Measurements from ENCODE around the gene C10orf90.

The C10orf90 gene

GRCh38 chr10:126420567-126421300 lies 249.8 kb downstream of the C10orf90 start:
- DNase-seq: no peak

GRCh38 chr10:126417220-126417825 lies 253.2 kb downstream of the C10orf90 start:
- no peak for DNase-seq

DNA sequence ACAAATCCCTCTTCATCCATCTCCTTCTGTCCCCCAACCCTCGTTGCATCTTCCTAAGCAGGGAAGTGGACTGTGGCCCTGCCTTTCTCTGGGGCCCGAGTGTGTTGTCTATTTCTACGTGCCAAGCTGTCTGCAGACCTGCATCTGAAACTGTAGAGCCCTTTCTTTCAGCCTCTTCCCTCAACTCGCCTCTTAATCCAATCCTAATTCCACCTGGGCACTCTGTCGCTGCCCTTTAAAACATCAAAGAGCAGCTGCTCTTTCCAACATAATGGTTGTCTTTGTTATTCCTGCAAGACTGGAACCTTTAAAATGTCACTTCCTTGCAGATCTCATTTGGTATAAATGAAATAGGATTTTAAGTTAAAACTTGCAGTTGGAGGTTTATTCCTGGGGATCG lies 260.7 kb downstream of the C10orf90 start:
- DNase-seq: no peak

DNA sequence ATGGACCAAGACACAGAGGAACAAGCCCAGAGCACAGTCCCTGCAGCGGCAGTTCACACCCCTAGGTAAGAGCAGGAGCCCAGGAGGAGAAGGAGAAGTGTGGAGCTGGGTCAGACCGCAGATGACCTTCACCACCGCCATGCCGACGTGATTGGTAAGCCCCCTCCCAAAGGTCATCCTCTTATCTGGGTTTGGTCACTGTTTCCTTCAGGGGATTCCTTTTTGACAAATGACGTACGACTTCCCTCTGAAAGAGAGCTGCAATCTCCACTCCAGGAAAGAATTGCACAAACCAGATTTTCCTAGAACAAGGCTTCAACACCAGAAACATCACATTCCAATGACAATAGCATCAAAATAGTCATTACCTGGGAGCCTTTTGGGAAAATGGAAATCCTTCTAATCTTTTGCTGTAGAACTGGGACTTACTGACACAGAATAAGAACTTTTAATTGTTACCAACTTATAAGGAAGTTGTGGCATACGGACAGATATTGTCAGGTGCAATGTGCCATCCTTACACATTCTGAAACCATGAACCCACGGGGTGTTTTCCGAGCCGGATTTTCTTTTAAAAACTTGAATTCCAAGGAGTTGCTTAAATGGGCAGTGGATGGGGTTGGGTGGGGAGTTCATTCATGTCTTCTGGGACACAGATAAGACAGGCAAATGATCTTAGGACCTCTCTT lies 261.4 kb downstream of the C10orf90 start:
- no peak for DNase-seq

- no peak for DNase-seq
Observed at GRCh38 chr10:126407831-126408230, 262.7 kb downstream of the C10orf90 start.

DNA sequence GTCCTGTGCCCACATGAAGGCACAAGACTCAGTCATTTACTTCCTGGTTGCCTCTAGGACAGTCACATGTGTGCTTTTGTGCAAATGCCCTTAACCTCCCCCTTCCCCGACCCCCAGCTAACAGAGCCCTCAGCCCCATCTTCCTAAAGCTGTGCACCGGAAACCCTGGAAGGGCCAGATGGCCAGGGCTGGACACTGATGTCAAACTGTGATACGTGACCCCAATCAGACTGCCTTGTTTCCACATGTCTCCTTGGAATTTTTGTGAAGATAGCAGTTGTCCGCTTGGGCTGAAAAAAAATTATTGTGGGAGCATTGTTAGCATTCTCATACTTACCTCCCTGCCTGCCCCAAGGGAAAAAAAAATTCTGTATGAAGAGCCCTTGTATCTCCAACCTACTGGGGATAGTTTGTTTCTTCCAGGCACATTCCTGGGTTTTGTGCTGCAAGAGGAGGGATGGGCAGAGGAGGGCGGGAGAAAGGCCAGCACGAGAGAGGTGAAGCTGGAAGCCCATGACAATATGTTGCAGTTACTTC lies 265.2 kb downstream of the C10orf90 start:
- DNase-seq: no peak

DNA sequence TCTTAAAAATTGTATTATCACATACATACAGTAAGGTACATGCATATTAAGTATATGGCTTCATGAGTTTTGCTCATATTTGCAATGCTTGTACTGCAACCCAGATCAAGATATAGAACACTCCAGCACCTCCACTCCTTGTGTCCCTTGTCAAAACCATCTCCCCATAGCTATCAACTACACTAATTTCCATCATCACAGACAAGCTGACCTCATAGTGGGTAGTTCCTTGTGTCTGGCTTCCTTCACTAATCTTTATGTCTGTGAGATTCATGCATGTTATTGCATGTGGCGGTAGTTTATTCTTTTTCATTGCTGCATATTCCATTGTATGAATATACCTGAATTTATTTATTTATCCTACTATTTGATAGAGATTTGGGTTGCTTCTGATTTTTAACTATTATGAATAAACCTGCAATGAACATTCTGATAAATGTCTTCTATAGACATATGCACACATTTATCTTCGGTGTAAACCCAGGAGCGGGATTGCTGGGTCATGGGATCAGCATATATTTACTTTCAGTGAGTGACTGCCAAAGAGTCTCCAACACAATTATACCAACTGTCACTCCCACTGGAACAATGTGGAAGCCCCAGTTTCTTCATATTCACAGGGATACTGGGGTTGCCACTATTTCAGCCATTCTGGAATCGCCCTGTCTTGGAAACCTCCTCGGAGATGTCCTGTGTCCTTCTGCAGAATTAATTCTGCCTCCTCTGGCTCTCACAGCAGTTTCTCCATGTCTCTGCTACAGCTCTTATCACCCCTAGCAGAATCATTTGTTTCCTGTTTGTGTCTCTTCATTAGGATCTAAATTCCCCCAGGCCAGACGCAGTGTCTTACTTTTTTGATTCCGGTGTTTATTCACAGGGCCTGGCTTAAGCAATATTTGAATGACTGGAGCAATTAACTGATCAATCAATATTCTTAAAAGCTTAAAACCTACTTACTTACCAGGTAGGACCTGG lies 267.5 kb downstream of the C10orf90 start:
- no peak for DNase-seq

DNA sequence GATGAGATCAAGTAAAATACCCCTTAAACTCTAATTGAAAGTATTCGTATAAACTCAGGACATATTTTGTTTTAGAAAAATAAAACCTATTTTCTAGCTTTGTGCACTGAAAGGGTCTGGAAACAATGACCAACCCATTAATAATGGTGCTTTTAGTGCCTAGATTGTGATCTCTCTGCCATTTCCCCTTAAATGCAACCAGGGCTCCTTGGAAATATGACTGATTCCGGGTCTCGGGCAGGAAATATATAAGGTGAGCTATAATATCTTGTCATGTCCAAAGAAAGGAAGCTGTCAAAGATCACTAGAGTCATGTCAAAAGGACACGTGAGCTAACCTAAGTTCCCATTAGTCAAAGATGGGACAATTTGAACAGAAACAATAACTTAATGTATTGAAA lies 269.9 kb downstream of the C10orf90 start:
- DNase-seq: no peak

DNA sequence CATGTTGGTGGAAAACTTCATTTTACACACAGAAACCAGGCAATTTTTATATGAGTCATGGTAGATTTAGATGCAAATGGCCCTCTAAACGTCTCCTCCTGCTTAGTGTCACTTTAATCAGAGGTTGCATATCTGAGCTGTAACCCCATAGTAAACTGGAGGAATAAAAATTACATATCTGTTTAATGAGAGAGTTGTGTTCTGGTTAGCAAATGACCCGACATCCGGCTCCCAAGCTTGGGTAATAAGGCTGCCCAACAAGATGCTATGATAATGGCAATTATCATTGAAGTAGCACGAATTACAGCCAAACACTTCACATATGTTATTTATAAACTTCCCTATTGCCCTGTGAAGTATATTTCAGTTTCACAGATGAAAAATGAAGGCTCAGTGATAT lies 271.6 kb downstream of the C10orf90 start:
- no peak for DNase-seq

GRCh38 chr10:126398383-126398743 lies 272.1 kb downstream of the C10orf90 start:
- no peak for DNase-seq

DNA sequence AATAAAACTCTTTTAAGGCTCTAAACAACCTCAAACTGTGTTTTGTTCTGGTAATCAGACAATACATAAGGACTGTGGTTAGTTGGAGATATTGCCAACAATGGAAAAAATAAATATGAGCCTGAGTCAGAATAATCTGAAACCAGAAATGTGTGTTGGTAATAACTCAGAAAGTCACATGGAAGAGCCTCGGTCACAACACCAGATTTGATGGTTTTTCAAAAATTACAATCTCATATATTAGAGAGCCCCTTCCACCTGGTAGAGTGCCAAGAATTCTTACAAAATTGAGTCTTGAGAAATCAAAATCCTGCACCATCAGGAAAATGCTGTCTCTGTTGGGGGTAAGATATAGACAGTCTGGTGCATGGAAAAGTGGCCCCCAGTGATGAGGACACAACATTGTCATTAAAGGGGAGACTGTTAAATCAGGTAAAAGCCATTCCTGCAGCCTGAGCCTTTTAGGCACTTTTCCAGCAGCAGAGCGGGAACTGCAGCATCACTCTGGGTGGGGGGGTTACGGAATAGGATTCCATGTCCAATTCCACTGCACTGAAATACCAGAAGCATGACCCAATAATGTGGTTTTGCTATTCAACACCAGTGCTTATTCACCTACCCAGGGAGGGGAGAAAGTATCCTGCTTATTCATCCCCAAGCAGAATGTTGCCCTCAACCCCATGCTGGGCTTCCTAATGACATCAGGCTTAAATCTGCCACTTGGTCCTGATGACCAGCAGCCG lies 272.7 kb downstream of the C10orf90 start:
- no peak for DNase-seq

DNA sequence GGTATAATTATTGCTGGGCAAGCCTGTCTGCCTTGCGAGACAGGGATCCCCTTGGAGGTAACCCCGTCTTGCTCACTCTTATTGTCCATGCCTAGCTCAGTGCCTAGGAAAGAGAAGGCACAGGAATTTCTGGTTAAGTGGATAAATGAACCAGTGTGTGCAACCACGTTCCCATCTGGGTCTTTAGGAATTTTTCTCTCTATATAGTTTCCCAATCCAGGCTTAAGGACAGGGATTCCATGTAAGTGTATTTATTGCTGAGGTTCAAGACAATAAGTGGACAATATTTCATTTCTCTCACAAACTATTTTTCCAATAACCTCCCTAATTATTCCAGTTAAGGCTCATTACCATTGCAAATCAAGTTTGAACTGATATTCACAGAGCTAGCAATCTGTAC lies 273.3 kb downstream of the C10orf90 start:
- DNase-seq: no peak

- no peak for DNase-seq
Observed at GRCh38 chr10:126394948-126395347, 275.5 kb downstream of the C10orf90 start.

GRCh38 chr10:126393076-126393475 lies 277.4 kb downstream of the C10orf90 start:
- no peak for DNase-seq

DNA sequence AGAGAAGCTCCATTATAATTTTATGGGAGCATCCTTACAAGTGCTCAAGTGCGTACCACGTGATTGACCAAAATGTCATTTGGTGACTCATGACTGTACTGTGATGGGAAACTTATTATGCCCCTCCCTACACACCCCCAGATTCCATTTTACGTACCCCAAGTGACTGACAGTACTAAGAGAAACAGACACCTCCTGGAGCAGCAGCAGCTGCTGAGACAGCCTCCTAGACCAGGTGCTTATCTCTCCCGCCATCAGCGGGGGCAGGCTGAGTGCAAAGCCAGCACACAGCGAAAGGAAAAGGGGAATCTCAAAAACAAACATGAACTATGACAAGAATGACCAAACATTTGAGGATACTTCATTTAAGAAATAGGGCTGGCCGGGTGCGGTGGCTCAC lies 278.0 kb downstream of the C10orf90 start:
- no peak for DNase-seq

GRCh38 chr10:126392068-126392467 lies 278.4 kb downstream of the C10orf90 start:
- no peak for DNase-seq

DNA sequence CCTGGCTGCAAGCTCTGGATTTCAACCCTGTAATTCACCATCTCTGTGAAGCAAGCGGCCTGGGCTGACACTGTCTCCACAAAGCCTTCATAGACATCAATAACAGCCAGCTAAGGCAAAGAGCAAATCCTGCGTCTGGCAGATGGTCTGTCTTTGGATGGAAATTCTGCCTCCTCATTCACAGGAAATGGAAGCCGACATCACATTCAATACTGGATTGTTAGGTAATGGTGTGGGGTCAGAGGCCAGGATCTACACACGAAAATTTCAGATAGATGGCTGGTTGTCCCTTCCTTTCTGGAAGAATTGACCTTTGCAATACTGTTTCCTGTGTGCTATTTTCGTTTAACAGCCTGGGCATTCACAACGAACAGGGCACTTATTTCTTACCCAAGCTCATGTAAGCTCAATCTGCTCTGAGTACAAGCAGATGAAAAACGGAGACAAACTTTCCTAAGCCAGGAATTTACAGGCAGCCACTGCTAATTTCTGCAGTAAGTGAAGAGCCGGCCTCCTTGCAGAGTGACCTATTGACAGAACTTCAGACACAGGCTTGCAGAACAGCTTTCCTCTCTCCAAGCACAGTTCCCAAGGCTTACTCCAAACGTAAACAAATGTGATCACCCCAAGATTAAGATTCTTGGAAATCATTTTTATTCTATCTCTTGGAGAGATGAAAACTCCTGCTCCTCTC lies 279.2 kb downstream of the C10orf90 start:
- DNase-seq: no peak

DNA sequence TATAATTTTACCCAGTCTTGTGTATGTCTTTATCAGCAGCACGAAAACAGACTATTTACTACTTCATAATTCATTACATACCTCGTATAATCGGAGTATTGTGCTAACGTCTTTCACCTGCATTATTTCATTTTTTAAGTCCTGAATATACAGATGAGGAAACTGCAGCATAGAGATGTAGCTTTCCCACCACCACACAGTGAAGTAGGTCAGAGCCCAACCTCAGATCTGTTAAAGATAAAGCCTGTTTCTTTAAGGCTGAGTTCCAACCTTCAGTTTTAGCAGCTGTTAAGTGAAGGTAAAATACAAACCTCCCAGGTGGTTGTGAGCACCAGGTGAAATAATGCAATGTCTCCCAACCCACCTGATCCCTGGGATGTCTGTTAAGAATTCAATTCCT lies 280.2 kb downstream of the C10orf90 start:
- DNase-seq: no peak

DNA sequence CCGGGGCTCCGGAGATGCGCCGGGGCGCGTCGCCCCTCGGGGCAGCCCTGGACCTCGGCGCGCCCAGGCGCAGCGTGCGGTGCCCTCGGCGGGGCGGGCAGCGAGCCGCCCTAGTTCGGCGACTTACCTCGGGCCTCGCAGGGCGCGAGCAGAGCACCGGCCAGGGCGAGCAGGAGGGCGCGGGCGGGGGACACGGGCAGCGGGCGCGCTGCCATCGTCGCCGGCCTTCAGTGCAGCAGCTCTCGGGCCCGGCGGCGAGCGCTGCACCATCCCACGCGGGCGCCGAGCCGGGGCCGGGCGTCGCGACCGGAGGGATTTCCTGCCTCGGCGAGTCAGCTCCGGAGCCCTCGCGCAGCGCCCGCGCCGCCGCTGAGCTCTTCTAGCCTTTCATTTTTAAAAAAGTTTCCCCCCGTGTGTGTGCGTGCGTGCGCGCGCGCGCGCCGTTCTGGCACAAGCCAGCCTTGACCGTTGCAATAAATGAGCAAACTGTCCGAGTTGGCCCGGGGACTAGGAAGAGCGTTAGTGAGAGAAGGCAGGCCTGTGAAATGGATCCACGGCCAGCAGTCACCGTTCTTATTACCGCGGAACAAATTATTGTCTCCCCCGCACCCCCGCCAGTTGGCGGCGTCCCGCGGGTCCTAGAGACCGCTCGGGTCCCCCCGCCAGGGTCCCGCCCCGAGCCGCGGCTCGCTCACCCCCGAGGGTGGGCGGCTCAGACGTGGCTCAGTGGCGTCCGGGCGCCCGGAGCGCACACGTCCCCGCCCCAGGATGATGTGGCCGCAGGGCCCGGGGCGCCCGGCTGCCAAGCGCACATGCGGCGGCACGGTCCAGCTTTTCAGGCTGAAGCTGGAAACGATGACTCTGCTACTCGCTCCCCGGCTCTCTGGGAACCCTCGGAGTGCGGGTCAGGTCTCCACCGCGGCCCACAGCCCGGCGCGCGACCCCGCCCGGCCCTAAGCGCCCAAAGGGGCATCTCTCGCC lies 282.3 kb downstream of the C10orf90 start, which contains the start of gene ADAM12:
Gene ADAM12, minus strand, starts transcription at position 547 of the 981 bp plus-strand sequence. Its CDS starts 332 bp downstream, at position 215.
- DNase-seq: no peak
